NCI-H748 (cell line): ENCODE measurements around the gene SH2D1A.
"Not testable (repeated sequence)": the region's sequence is repeated elsewhere in the genome, so short reads cannot be mapped to it uniquely, and the experiment has no call there.

Experiments
- DNase-seq: peaks from one replicate; lab custom pipeline; 2025; ENCODE audit not compliant: unreplicated experiment; lab: John Stamatoyannopoulos, UW

Gene SH2D1A

DNA sequence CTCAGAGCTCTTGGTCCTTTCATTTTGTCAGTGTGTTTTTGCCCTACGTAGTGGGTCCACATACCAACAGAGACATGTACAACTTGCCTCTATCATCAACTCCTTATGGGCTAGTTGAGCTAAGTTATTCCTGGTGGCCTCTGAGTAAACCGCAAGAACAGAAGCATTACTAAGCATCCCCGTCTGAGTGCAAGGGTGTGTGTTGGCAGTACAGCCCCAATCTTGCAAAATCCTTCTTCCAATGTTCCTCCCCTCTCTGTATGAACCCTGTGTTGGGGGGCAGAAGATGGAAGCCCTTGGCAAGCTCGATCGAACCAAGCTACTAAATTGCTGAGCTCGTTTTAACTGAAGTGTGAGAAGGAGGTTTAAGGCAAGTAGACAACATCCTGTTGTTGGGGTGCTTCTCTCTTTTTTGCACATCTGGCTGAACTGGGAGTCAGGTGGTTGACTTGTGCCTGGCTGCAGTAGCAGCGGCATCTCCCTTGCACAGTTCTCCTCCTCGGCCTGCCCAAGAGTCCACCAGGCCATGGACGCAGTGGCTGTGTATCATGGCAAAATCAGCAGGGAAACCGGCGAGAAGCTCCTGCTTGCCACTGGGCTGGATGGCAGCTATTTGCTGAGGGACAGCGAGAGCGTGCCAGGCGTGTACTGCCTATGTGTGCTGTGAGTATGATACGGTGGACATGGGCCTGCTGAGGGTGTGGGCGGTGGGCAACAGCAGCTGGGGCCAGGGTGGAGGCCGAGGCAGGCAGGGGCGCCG lies at the start of gene SH2D1A:
Gene SH2D1A, plus strand, starts transcription at position 447 of the 760 bp plus-strand sequence. Its CDS starts 80 bp downstream, at position 527.
- no peak for DNase-seq

DNA sequence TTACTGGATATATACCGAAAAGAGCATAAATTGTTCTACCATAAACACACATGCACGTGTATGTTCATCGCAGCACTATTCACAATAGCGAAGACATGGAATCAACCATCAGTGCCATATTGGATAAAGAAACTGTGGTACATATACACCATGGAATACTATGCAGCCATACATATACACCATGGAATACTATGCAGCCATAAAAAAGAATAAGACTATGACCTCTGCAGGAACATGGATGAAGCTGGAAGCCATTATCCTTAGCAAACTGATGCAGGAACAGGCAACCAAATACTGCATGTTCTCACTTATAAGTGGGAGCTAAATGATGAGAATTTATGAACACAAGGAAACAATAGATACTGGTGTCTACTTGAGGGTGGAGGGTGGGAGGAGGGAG lies 47.0 kb upstream of the SH2D1A start:
- DNase-seq, result not testable (repeated sequence)

DNA sequence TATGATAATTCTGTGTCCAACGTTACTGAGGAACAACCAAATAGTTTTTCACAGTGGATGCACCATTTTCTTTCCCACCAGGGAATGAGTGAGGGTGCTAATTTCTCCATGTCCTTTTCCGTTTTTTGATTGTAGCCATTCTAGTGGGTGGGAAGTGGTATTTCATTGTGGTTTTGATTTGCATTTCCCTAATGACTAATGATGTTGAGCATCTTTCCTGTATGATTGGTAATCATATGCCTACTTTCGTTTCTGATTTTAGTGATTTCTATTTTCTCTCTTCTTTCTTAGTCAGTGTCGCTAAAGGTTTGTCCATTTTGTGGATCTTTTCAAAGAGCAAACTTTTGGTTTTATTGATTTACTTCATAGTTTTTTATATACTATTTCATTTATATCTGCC lies 46.0 kb upstream of the SH2D1A start:
- DNase-seq, result no peak

GRCh38 chrX:124307253-124307907 lies 39.0 kb upstream of the SH2D1A start:
- DNase-seq, result no peak

DNA sequence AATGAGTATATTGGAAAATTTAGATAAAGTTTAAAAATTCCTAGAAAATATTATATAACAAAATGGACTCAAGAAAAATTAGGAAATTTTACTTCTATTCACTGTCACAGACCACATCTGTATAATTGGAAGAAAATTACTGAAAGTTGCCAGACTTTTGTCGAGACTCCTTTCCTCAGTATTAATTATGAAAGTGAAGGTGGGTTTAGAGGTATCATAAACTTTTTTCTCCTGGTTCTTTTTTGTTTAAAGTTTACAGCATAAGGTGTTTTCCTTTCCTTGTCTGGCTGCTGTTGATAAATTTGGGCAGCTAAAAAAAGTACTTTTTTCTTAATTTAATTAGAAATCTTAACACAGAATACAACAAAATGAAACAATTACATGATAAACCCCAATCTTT lies 20.6 kb upstream of the SH2D1A start:
- no peak for DNase-seq

DNA sequence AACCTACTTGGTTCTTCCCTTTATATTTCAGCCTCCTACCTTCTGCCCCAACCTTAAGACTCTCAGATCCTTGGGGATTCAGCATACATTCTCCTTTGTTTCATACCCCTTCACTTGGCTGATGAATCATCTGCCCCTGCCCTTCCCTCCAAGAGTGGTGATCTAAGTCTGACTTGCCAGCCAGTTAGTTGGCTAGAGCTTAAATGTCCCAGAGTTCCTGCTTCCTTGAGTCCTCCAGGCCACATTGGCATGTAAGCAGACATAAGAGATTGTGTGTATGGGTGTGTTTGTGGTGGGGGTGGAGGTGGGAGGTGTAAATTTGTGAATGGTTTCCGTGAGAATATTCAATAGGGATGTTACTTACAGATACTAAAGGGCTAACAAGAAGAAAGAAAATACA lies 17.6 kb upstream of the SH2D1A start:
- DNase-seq, result no peak

DNA sequence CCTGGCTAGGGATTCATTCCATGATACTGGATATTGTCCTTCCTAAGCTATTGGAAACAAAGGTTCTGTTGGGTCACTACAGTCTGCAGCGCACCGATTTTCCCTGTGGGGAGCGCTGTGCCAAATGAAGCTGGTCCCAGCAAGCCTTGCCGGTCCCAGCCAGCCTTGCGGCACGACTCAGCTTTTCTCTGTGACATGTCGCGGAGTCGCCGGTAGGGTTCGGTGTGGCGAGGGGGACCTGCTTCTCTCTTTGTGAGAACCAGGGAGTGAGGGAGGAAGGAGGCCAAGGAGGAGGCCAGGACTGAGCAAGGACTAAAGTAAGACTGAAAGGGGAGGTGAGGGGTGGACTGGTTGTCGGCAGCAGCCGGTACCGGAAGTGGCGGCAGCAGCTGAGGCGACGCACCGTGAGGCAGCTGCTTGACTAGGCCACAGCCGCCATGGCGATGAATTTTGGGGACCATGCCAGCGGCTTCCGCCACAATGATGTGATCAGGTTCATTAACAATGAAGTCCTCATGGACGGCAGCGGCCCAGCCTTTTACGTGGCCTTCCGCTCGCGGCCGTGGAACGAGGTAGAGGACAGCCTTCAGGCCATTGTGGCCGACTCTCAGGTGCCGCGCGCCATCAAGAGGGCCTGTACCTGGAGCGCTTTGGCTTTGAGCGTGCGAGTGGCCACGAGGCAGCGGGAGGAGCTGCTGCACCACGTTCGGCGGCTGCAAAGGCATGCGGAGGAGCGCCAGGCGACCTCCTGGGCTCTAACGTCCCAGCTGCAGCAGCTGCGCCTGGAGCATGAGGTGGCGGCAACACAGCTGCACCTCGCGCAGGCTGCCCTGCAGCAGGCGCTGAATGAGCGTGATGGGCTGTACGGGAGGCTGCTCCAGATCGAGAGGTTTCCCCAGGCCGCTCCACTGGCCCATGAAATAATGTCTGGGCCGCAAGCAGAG lies 13.6 kb upstream of the SH2D1A start, which contains the start of gene TEX13D:
Gene TEX13D, plus strand, starts transcription at position 180 of the 944 bp plus-strand sequence. Its CDS starts 258 bp downstream, at position 438.
- DNase-seq, result no peak

GRCh38 chrX:124333862-124334261 lies 12.5 kb upstream of the SH2D1A start:
- no peak for DNase-seq

DNA sequence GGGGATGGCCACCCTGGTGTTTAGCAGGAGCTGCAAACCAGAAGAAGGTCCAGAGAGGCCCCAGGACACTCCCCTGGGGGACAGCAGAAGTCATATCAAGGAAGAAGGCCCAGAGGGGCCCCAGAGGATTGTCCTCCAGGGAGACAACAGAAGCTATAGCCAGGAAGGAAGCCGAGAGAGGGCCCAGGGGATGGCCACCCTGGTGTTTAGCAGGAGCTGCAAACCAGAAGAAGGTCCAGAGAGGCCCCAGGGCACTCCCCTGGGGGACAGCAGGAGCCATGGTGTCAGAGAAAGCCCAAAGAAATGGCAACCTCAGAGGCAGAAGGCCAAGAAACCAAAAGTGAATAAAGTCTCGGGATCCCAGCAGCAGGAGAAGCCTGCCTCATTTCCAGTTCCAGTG lies 11.8 kb upstream of the SH2D1A start:
- not testable (repeated sequence) for DNase-seq

DNA sequence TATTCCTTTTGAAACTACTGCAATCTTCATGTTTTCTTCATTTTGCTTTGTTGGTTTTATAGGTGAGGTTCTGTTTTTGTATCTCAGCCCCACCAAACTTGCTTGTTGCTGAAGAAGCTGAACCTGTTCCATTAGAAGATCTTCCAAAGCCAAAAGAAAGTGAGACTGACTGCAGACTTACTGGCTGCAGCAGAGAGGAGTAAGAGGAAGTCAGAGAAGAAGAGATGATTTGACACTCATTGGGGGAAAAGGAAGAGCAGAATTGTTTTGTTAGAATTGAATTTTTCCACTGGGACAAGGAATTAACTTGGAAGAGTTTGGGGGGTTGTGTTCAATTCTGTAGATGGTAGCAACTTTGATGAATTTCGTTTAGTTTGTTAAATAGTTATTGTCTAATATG lies 10.8 kb upstream of the SH2D1A start:
- no peak for DNase-seq

DNA sequence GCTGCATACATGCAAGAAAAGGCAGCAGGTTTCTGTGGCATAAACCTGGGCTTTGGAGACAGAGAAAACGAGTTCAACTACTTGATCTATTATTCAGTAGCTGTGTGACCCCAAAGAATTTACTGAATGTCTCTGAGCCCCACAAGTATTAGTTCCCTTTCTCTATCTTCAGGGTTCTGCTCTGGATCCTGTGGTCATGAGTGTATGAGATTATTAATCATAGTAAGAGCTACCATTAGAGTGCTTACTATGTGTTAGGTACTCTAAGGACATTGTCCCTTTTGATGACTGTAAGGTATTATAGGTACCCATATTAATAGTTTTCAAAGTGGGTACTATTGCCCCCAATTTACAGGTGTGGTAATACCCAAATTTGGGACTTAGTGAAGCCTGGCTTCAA lies 8.4 kb upstream of the SH2D1A start:
- no peak for DNase-seq

DNA sequence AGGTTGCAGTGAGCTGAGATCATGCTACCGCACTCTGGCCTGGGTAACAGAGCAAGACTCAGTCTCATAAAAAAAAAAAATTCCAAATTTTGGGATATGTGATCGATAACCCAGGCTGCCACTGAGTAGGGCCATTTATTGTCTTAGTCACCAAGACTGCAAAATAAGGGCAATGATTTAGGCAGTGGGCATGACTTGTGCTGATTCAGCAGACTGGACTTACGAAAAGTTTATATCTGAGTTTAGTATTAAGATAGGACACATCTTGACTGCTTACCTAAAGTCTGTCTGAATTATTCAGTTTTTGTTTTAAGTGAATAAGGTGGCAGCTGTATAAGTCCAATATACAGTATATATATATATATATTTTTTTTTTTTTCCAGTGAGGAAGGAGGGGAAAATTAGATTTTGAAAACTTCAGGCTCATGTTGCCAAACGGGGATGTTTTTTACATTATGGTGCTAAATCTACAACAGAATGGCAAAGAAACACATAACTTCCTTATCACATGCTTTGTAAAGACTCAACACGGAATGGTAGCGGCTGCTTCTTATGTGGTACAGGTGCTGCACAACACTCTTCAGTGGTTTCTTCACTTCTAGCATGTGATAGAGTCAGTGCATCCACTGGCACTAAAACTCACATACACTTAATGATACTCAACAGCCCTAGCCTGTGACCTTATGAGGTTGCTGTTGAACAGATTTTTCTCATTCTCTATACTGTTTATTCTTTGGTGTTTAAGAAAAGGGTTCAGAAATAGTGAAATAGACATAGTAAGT lies 7.4 kb upstream of the SH2D1A start:
- DNase-seq, result no peak

DNA sequence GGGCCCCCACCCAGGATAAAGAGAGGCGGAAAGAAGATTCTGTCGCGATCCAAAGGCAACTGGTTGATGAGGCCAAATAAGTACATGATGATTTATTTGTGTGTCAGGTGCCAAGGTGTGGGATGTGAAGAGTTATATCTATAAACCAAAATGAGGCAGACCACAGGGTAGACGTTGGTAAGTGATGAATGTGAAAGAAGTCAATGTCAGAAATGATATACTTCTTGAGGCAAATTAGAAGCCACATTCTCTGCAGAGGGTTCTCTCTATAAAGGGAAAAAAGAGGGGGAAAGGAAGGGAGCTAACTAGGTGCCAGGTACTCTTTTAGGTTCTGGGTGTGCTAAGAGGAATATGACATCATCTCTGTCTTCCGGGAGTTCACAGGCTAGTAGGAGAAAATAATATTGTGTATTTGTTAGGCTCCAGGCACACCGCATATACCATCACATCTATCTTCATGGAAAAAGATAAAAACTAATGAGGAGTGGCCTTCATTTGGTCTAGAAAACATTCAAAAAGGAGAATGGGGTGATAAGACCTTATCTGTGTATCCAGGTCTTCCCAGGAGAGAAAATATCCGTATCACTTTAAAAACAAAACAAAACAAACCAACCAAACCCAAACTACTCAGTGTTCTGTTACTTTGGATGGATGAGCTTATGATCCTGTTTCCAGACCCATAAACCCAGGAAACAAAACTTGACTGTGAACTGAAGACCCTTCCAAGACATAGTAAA lies 4.8 kb upstream of the SH2D1A start:
- no peak for DNase-seq

- DNase-seq, result no peak
Observed at GRCh38 chrX:124342174-124342867, 4.0 kb upstream of the SH2D1A start.

DNA sequence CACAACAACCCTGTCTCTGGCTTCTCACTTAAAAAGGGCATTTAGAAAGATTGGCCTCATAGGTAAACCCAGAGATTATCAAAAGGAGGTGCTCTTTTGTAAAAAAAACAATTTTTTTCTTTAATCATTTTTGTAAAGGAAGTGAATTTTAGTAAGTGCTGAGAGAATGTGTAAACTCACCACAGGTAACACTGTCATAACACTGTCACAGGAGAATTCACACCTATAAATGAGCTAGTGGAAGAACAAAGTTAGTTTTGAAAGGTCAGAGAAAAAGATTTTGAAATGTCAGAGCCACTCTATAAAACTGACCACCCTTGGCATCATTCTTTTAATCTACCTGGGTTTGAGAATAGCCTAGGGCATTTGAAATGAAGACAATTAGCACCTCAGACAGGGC lies 3.3 kb upstream of the SH2D1A start:
- DNase-seq, result no peak

GRCh38 chrX:124344246-124344645 lies 2.1 kb upstream of the SH2D1A start:
- DNase-seq, result no peak

DNA sequence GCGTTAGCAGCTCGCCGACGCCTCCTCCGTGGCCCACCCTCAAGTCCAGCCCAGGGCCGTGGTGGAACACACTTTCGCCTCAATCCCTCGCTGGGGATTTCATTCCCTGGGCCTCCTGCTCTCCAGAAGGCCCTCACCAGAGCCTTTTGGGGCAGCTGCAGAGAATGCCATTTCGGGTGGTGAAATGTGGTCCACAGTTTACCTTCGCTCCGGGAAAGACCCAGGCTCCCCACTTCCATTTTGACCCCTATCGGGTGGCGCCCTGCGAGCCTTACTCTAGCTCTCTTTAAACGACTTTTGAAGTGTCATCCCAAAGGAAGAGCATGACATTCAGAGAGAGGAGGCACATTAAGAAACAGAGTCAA lies 496 bp downstream of the SH2D1A start:
- no peak for DNase-seq

DNA sequence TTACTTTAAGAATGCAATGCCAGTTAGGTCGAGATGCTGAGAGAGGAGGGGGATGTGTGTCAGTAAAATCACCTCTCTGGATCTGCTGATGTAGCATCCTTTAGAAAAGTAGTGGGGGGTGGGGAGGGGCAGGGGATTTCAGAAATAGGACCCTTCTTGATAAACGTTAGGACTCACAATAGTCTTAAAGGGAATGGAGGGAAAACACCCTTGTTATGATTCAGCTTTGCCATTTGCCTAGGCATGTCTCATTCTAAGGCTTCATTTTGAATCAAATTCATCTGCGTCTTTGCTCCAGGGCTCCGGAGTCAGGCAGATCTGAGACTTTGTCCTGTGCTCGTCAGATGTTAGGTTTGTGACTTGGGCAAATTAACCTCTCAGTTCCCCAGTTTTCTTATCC lies 879 bp downstream of the SH2D1A start:
- DNase-seq, result no peak

DNA sequence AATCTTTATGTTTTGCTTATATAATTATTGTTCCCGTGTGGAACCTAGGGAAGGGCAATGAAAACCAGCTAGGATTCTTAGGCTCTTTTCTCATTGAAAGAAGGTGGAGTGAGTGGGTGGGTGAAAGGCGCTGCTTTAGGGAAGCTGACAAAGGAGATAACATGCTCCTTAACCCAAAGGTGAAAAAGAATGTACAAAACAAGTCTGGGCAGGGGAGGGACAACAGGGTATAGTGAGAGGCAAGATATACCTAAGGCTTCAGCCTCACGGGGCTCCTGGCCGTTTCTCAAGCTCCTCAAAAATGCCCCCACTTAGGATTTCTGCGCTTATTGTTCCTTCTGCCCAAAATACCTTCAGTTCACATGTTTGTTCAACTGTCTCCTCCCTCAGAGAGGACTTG lies 1.8 kb downstream of the SH2D1A start:
- DNase-seq, result no peak
